ENCODE measurements around the gene SMARCD3. TPM values are rescaled to one million over a fixed set of nuclear protein-coding genes. Genes with fewer than 3 reads are reported as not detected.
A peak's percentile ranks its signal among the peaks of the same experiment; 100 is the strongest.

The SMARCD3 gene
- total RNA-seq, 2 donors from 2014 or later: 35.6 to 108 TPM

GRCh38 chr7:151233804-151234203, 14.7 kb downstream of the SMARCD3 start:
- no peak for DNase-seq (ENCODE audit: low spot score)
- 69% methylated on average over 9 of the region's 9 CpGs for WGBS
- no peak overlapping the region for H3K27ac ChIP-seq

GRCh38 chr7:151232917-151233701, 15.4 kb downstream of the SMARCD3 start:
- Histone ChIP-seq H3K27ac (peak overlapping the region; percentile 63 to 77), H3K36me3 (peaks cover 0 to 5% of the 10 kb centered on the region in 2 donors), H3K27me3 (replicated peaks; ENCODE audit: insufficient read depth) (no peaks in the 10 kb centered on the region), H3K4me1 (replicated peaks) (peaks cover 3% of the 10 kb centered on the region), H3K9me3 (no peaks in the 10 kb centered on the region), H3K4me3 (peak overlapping the region; percentile 77 to 80)
- peak; percentile 33 for DNase-seq (ENCODE audit: low spot score)
- WGBS: 5% methylated on average over 36 of the region's 36 CpGs
- intact Hi-C loops (cut with DNase I): no loop called here
- no peak for TF ChIP-seq POLR2AphosphoS5 (IDR thresholded peaks at IDR 0.05)
- TF ChIP-seq CTCF (IDR thresholded peaks at IDR 0.05): no peak
- TF ChIP-seq POLR2A (IDR thresholded peaks at IDR 0.05): no peak

More at GRCh38 chr7:151233804-151234203, 14.7 kb downstream of the SMARCD3 start:
- intact Hi-C loops (cut with DNase I): no loop called here
- Histone ChIP-seq H3K36me3 (peaks cover 0 to 5% of the 10 kb centered on the region in 2 donors), H3K4me3 (peak overlapping the region in 1 of 2 donors; percentile 77), H3K27me3 (replicated peaks; ENCODE audit: insufficient read depth) (no peaks in the 10 kb centered on the region), H3K9me3 (no peaks in the 10 kb centered on the region), H3K4me1 (replicated peaks) (peaks cover 3% of the 10 kb centered on the region)
- TF ChIP-seq POLR2AphosphoS5 (IDR thresholded peaks at IDR 0.05) (no peak), POLR2A (IDR thresholded peaks at IDR 0.05) (no peak), CTCF (IDR thresholded peaks at IDR 0.05) (no peak)

GRCh38 chr7:151232091-151232916, 16.2 kb downstream of the SMARCD3 start, which contains the start of gene CHPF2:
Gene CHPF2 (plus strand): TSS chr7:151232483. CDS start chr7:151234012, 1,529 bp downstream.
- peak; percentile 89 for DNase-seq (ENCODE audit: low spot score)
- intact Hi-C loops (cut with DNase I): no loop called here
- H3K36me3 ChIP-seq: peaks cover 0 to under 1% of the 10 kb centered on the region in 2 donors
- peak within 1 kb of the TSS; percentile 63 to 77 for H3K27ac ChIP-seq
- WGBS: 2% methylated on average over 77 of the region's 79 CpGs
- H3K4me3 ChIP-seq: peak within 1 kb of the TSS; percentile 77 to 80
- no peaks in the 10 kb centered on the region for H3K27me3 ChIP-seq (replicated peaks; ENCODE audit: insufficient read depth)
- TF ChIP-seq POLR2AphosphoS5 (IDR thresholded peaks at IDR 0.05) (peak; percentile 87), CTCF (IDR thresholded peaks at IDR 0.05) (no peak), POLR2A (IDR thresholded peaks at IDR 0.05) (peak; percentile 88)
- peaks cover 3% of the 10 kb centered on the region for H3K4me1 ChIP-seq (replicated peaks)
- H3K9me3 ChIP-seq: no peaks in the 10 kb centered on the region

GRCh38 chr7:151231080-151231479, 17.4 kb downstream of the SMARCD3 start:
- no peaks in the 10 kb centered on the region for H3K9me3 ChIP-seq
- H3K27me3 ChIP-seq (replicated peaks; ENCODE audit: insufficient read depth): no peaks in the 10 kb centered on the region
- WGBS: 61% methylated on average over 1 of the region's 1 CpG
- no peak overlapping the region for H3K4me3 ChIP-seq
- no peak for TF ChIP-seq POLR2A (IDR thresholded peaks at IDR 0.05)
- no peak for TF ChIP-seq CTCF (IDR thresholded peaks at IDR 0.05)
- no peak for TF ChIP-seq POLR2AphosphoS5 (IDR thresholded peaks at IDR 0.05)
- no peaks in the 10 kb centered on the region for H3K36me3 ChIP-seq
- peaks cover 5% of the 10 kb centered on the region for H3K4me1 ChIP-seq (replicated peaks)
- no peak overlapping the region for H3K27ac ChIP-seq
- DNase-seq (ENCODE audit: low spot score): no peak
- intact Hi-C loops (cut with DNase I): no loop called here

Measured in prostate gland (tissue), 2 donors.